ENCODE measurements around the gene CSNK1A1L.

DNA sequence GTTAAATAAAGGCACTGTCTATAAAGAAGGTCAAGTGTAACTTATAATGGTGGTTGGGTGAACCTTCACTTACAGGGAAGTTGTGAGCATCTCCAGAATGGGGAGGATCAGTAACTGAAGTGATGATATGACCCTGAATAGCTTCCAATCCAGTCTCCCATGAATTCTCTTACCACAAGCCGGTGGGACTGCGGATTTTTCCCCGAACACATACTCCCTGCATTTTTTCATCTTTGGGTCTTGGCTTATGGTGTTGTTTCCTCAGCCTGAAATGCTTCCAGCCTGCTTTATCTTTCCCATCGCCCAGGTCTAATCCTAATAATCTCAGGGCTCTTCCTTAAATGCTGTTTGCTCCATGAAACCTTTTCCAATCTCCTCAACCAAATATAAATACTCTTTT lies 2.0 kb upstream of the CSNK1A1L start:
- TF ChIP-seq, protein P1, sequence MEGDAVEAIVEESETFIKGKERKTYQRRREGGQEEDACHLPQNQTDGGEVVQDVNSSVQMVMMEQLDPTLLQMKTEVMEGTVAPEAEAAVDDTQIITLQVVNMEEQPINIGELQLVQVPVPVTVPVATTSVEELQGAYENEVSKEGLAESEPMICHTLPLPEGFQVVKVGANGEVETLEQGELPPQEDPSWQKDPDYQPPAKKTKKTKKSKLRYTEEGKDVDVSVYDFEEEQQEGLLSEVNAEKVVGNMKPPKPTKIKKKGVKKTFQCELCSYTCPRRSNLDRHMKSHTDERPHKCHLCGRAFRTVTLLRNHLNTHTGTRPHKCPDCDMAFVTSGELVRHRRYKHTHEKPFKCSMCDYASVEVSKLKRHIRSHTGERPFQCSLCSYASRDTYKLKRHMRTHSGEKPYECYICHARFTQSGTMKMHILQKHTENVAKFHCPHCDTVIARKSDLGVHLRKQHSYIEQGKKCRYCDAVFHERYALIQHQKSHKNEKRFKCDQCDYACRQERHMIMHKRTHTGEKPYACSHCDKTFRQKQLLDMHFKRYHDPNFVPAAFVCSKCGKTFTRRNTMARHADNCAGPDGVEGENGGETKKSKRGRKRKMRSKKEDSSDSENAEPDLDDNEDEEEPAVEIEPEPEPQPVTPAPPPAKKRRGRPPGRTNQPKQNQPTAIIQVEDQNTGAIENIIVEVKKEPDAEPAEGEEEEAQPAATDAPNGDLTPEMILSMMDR (IDR thresholded peaks at IDR 0.05): no peak
- no peak for TF ChIP-seq ZFX (IDR thresholded peaks at IDR 0.05; ENCODE audit: borderline replicate concordance)
